NCI-H82 treated with DMSO at 0.1 percent for 48 hours (cell line): ENCODE results near the gene MRPS12.
"Not testable (repeated sequence)": the region's sequence is repeated elsewhere in the genome, so short reads cannot be mapped to it uniquely, and the experiment has no call there.

Source experiments
- DNase-seq: peaks from one replicate; lab custom pipeline; 2025; ENCODE audit not compliant: unreplicated experiment; lab: John Stamatoyannopoulos, UW

MRPS12 gene

DNA sequence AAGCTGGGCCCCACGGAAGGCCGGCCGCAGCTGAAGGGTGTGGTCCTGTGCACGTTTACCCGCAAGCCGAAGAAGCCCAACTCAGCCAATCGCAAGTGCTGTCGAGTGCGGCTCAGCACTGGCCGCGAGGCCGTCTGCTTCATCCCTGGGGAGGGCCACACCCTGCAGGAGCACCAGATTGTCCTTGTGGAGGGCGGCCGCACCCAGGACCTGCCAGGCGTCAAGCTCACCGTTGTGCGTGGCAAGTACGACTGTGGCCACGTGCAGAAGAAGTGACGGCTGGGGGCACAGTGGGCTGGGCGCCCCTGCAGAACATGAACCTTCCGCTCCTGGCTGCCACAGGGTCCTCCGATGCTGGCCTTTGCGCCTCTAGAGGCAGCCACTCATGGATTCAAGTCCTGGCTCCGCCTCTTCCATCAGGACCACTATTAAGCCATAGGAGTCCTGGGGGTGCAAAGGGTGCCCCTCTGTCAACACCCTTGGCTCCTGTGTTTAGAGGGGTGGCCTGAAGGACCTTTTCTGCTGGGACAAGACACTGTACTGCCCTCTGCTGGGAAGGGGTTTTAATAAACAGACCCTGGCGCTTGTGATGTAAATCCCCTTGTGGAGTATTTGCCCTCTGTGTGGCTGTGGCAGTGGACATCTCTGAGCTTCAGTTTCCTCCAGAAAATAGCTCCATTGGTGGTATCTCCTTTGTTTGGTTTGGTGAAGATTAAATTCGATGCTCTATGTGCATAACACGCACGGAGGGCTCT lies 1.9 kb downstream of the MRPS12 start:
- no peak for DNase-seq

- DNase-seq, result no peak
Observed at GRCh38 chr19:38933544-38933943, 2.8 kb downstream of the MRPS12 start.

DNA sequence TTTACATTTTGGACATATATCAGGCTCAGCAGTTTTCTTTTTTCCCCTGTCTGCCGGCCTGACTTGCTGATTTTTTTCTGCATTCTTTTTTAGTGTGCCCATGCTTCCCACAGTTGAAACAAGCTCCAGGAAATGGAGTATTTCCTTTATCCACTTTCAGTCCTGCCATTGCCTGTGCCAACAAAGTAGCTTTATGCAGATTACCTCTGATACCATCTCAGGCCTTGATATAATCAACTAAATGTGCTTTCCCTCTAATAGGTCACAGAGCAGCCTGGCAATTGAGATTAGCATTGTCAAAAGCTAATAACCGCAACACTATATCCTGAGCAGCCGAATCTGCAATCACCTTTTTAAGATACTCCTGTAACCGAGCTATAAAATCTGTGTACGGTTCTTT lies 9.2 kb downstream of the MRPS12 start:
- DNase-seq, result no peak

DNA sequence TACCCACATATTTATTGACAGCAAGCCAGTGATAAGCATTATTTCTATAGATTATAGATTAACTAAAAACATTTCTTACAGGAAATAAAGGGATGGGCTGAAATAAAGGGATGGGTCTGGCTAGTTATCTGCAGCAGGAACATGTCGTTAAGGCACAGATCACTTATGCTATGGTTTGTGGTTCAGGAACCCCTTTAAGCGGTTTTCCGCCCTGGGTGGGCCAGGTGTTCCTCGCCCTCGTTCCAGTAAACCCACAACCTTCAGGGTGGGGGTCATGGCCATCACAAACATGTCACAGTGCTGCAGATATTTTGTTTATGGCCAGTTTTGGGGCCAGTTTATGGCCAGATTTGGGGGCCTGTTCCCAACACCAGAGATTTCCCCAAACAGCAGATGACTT lies 10.7 kb downstream of the MRPS12 start:
- not testable (repeated sequence) for DNase-seq

DNA sequence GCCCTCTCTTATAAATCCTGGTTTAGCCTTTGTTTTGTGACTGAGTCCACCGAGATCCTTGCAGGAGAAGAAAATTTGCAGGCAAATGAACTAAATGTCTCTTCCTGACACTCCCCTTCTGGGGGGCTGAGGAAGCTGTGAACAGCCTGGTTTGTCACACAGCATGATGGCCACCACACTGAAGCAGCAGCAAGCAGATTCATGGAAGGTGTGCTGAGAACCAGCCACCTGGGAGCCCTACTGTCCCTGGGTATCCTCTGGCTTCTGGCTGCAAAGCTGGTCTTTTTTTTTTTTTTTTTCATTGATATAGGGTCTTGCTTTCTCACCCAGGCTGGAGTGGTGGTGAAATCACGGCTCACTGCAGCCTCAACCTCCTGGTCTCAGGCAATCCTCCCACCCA lies 11.2 kb downstream of the MRPS12 start:
- DNase-seq, result no peak

DNA sequence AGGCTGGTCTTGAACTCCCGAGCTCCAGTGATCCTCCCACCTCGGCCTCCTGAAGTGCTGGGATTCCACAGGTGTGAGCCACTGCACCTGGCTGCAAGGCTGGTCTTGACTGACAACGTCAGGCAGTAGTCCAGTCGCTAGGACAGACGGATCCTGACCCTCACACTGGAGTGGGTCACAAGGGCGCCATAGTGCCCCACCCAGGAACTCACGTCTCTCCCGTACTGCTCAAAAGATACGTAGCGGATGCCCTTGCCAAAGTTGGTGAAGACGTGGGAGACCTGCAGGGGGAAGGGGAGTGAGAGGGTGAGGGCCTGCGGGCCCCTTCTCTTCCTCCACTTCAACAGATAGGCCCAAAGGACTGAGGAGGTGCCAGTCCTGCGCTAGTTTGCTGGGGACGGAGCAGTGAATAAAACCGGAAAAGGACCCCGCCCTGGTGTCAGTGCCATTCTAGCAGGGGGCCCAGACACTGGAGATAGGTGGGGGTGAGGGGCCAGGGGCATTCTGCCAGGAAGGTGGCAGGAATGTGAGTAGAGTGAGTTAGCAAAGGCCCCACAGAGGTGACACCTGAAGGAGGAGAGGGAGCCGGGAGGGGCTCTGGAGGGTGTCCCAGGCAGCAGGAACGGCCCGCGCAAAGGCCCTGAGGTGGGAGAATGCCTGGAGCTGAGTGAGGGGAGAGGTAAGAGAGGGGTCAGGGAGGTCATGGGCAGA lies 11.9 kb downstream of the MRPS12 start:
- no peak for DNase-seq

DNA sequence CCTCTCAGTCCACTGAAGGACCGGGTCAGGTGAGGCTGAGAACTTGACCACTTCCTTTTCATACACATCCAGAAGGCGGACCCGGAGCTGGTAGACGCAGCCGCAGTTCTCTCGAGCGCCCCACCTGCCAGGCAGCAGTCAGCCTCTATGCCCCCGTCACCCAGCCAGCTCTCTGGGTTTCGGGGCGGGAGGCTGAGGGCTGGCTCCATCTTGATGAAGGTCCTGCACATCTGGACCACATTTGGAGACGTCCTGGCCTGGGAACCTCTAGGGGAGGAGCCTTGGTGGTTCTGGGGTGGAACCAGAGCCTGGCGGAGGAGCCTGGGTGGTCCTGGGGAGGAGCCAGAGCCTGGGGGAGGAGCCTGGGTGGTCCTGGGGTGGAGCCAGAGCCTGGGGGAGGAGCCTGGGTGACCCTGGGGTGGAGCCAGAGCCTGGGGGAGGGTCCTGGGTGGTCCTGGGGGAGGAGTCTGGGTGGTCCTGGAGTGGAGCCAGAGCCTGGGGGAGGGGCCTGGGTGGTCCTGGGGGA lies 14.3 kb downstream of the MRPS12 start:
- DNase-seq, result no peak

GRCh38 chr19:38945562-38946228 lies 15.0 kb downstream of the MRPS12 start:
- no peak for DNase-seq

- DNase-seq, result no peak
Observed at GRCh38 chr19:38946229-38947010, 15.7 kb downstream of the MRPS12 start.

GRCh38 chr19:38949580-38950367 lies 19.0 kb downstream of the MRPS12 start:
- DNase-seq, result peak; percentile 87

GRCh38 chr19:38951187-38951586 lies 20.4 kb downstream of the MRPS12 start:
- no peak for DNase-seq

DNA sequence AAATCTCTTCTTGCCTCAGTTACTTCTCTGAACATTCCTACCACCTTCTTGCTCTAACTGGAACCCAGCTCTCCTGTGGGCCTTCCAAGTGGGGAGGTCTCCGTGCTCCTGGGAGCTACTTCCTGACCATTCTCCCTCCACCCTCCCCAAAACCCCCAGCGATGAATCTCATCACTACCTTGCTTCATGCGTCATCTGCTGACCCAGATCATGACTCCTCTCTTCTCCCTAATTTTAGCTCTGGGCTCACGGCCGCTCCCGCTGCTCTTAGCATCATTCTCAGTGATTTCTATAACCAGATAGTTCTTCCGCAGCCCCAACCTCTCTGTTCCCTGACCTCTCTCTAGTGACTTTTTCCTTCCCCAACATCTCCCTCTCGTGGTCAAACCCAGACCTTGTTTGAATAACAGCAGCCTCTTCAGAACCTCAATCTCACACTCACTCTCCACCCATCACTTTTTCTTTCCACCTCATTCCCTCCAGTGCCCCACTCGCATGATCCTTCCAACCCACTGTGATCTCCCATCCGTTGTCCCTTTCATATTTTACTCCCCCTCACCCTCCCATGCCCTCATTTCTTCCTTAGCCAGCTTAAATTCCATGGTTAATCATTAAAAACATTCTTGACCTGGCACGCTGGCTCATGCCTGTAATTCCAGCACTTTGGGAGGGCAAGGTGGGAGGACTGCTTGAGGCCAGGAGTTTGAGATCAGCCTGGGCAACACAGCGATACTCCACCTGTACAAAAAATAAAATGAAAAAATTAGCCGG lies 21.8 kb downstream of the MRPS12 start:
- DNase-seq, result peak; percentile 31

DNA sequence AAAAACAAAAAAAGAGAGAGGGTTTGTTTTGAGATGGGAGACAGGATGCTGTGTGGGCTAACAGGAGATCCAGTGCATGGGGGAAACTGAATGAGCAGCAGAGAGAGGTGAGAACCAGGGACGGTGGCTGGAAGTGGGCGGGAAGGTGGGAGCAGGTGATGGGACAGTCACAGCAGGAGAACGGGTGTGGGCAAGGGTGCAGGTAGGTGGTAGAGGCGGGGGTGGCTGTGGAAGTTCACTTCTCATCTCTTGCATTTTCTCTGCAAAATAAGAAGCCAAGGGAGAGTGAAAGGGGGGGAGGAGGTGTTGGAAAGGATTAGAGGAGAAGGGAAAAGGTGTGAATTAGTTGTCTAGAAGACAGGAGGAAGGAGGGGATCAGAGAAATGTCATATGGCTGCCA lies 22.9 kb downstream of the MRPS12 start:
- DNase-seq, result no peak

GRCh38 chr19:38956264-38956663 lies 25.5 kb downstream of the MRPS12 start:
- no peak for DNase-seq

- DNase-seq, result no peak
Observed at GRCh38 chr19:38958301-38958700, 27.6 kb downstream of the MRPS12 start.

DNA sequence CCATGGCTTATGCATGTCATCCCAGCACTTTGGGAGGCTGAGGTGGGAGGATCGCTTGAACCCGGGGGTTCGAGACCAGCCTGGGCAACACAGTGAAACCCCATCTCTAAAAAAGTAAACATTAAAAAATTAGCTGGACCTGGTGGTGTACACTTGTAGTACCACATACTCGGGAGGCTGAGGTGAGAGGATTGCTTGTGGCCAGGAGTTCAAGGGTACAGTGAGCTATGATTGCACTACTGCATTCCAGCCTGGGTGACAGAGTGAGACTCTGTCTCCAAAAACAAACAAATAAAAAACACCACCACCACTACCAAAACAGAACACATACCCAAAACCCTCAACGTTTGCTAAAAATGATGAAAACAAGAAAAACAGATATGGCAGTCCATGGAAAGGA lies 28.9 kb downstream of the MRPS12 start:
- DNase-seq, result no peak

GRCh38 chr19:38964738-38965137 lies 34.0 kb downstream of the MRPS12 start:
- DNase-seq, result no peak

DNA sequence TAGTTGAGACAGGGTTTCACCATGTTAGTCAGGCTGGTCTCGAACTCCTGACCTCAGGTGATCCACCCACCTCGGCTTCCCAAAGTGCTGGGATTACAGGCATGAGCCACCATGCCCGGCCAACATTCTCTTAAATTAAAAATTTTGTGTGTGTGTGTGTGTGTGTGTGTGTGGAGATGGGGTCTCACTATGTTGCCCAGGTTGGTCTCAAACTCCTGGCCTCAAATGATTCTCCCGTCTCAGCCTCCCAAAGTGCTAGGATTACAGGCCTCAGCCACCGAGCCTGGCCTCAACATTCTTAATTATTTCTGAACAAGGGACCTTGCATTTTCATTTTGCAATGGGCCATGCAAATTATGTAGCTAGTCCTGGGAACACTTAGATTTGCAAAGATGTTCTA lies 35.4 kb downstream of the MRPS12 start:
- not testable (repeated sequence) for DNase-seq
